Measurements from ENCODE around the gene TST. TPM values are rescaled to one million over a fixed set of nuclear protein-coding genes. Genes with fewer than 3 reads are reported as not detected.
A peak's percentile ranks its signal among the peaks of the same experiment; 100 is the strongest.

Gene TST
- 11.5 and 13.8 TPM in 2 replicates for total RNA-seq (2014; rRNA removed; shearing (Covaris generic))
- 23.7 and 30.7 TPM in 2 replicates for polyA plus RNA-seq (2014; cell fraction: nucleus; rRNA removed)

- DNase-seq (ENCODE audit: extremely low read depth, low read depth) = peak; percentile 45
Observed at GRCh38 chr22:37019309-37020191, at the start of gene TST, which contains the start of gene MPST. Gene TST (minus strand): TSS chr22:37019447. CDS start chr22:37018732, 715 bp downstream. Gene MPST (plus strand): TSS chr22:37019742. CDS start chr22:37019837, 95 bp downstream.

- DNase-seq (ENCODE audit: extremely low read depth, low read depth) = no peak
Observed at GRCh38 chr22:37068859-37069258, 49.6 kb upstream of the TST start.

- DNase-seq (ENCODE audit: extremely low read depth, low read depth) = no peak
Observed at GRCh38 chr22:37067428-37067827, 48.2 kb upstream of the TST start.

GRCh38 chr22:37065961-37066360 lies 46.7 kb upstream of the TST start:
- DNase-seq (ENCODE audit: extremely low read depth, low read depth) = no peak

- DNase-seq (ENCODE audit: extremely low read depth, low read depth) = no peak
Observed at GRCh38 chr22:37065180-37065579, 45.9 kb upstream of the TST start.

- no peak for DNase-seq (ENCODE audit: extremely low read depth, low read depth)
Observed at GRCh38 chr22:37064553-37064952, 45.3 kb upstream of the TST start.

GRCh38 chr22:37063431-37064420 lies 44.5 kb upstream of the TST start:
- DNase-seq (ENCODE audit: extremely low read depth, low read depth) = no peak

- DNase-seq (ENCODE audit: extremely low read depth, low read depth) = no peak
Observed at GRCh38 chr22:37062702-37063381, 43.6 kb upstream of the TST start.

- DNase-seq (ENCODE audit: extremely low read depth, low read depth) = no peak
Observed at GRCh38 chr22:37062376-37062675, 43.1 kb upstream of the TST start.

GRCh38 chr22:37061611-37062375 lies 42.5 kb upstream of the TST start:
- no peak for DNase-seq (ENCODE audit: extremely low read depth, low read depth)

GRCh38 chr22:37060801-37061610 lies 41.8 kb upstream of the TST start:
- DNase-seq (ENCODE audit: extremely low read depth, low read depth) = no peak

GRCh38 chr22:37059876-37060449 lies 40.7 kb upstream of the TST start:
- DNase-seq (ENCODE audit: extremely low read depth, low read depth) = no peak

- no peak for DNase-seq (ENCODE audit: extremely low read depth, low read depth)
Observed at GRCh38 chr22:37058917-37059701, 39.9 kb upstream of the TST start.

GRCh38 chr22:37057796-37058510 lies 38.7 kb upstream of the TST start:
- no peak for DNase-seq (ENCODE audit: extremely low read depth, low read depth)

GRCh38 chr22:37057226-37057625 lies 38.0 kb upstream of the TST start:
- no peak for DNase-seq (ENCODE audit: extremely low read depth, low read depth)

- no peak for DNase-seq (ENCODE audit: extremely low read depth, low read depth)
Observed at GRCh38 chr22:37056246-37056645, 37.0 kb upstream of the TST start.

All from NCI-H460 (cell line).